ENCODE results near the gene DNMT1.

DNMT1 gene

GRCh38 chr19:10092648-10093294, 102.0 kb downstream of the DNMT1 start:
- DNase-seq: no peak

- no peak for DNase-seq
Measured at GRCh38 chr19:10091895-10092641, 102.7 kb downstream of the DNMT1 start.

- no peak for DNase-seq
Measured at GRCh38 chr19:10091370-10091687, 103.4 kb downstream of the DNMT1 start.

- no peak for DNase-seq
Measured at GRCh38 chr19:10089801-10090375, 104.9 kb downstream of the DNMT1 start.

- no peak for DNase-seq
Measured at GRCh38 chr19:10088949-10089554, 105.7 kb downstream of the DNMT1 start.

GRCh38 chr19:10087296-10088061, 107.3 kb downstream of the DNMT1 start:
- no peak for DNase-seq

GRCh38 chr19:10086591-10087192, 108.1 kb downstream of the DNMT1 start:
- DNase-seq: no peak

- DNase-seq: peak in 2 of 3 experiments; percentile 62 to 66
Measured at GRCh38 chr19:10085641-10086590, 108.8 kb downstream of the DNMT1 start, which contains the start of gene SHFL. SHFL (plus strand) TSS chr19:10086317; CDS start chr19:10086428, 111 bp downstream.

GRCh38 chr19:10084803-10085202, 110.0 kb downstream of the DNMT1 start:
- no peak for DNase-seq

GRCh38 chr19:10083911-10084310, 110.8 kb downstream of the DNMT1 start:
- no peak for DNase-seq

Measured in NCI-H1417 (cell line).